AG04449 (cell line): ENCODE measurements around the gene SYNRG.
"Not testable (repeated sequence)": the region's sequence is repeated elsewhere in the genome, so short reads cannot be mapped to it uniquely, and the experiment has no call there.

Experiments
- CTCF ChIA-PET: fragments of 350-600 bp; formaldehyde crosslinking; extraction: SDS; loops from one replicate; lab custom pipeline; 2021; ENCODE audit warnings: antibody characterized with exemption; lab: Yijun Ruan, JAX
- POLR2A ChIA-PET: fragments of 400-600, 350-600 bp; formaldehyde crosslinking; extraction: SDS; loops from one replicate; lab custom pipeline; 2020; ENCODE audit warnings: antibody characterized with exemption, inconsistent platforms; lab: Yijun Ruan, JAX
- DNase-seq: peaks from one replicate; pipeline ENCODE4 v3.0.0-alpha.2; 2010; ENCODE audit warnings: low read depth, low spot score
- H3K4me3 ChIP-seq: 2 replicates; pipeline ENCODE4 v1.5.1; 2011; ENCODE audit warnings: low read depth, mild to moderate bottlenecking, control low read depth, low read length
- CTCF ChIP-seq: IDR thresholded peaks from one replicate; pipeline ENCODE4 v1.5.1; 2011; ENCODE audit warnings: mild to moderate bottlenecking, moderate library complexity, low read length, control low read depth, inconsistent platforms; ENCODE audit not compliant: insufficient read depth; ENCODE audit errors: missing control alignments

The SYNRG gene

GRCh38 chr17:37517881-37518280 lies 91.3 kb downstream of the SYNRG start:
- TF ChIP-seq CTCF = no peak
- ChIA-PET POLR2A (no interaction called here), CTCF (interaction anchor here (0.8 to 6.2 kb wide), 5 partner anchors 9 to 297 kb away, joined by 3 to 52 read pairs (median 4); no protein-coding TSS in a partner anchor)
- no peak overlapping the region for H3K4me3 ChIP-seq
- no peak for DNase-seq

- no peak for TF ChIP-seq CTCF
- POLR2A ChIA-PET = interaction anchor here (0.6 to 1.7 kb wide), 3 partner anchors 11 to 86 kb away, joined by 3 to 7 read pairs (median 3); no protein-coding TSS in a partner anchor
- CTCF ChIA-PET = interaction anchor here (0.7 to 6.2 kb wide), 4 partner anchors 10 to 142 kb away, joined by 4 to 52 read pairs (median 12); no protein-coding TSS in a partner anchor
- no peak for DNase-seq
- no peak overlapping the region for H3K4me3 ChIP-seq
These were observed 93.1 kb downstream of the SYNRG start for GRCh38 chr17:37516127-37516571.

- ChIA-PET CTCF (interaction anchor here (1.0 kb wide), 1 partner anchor 13 kb away, joined by 3 read pairs; no protein-coding TSS in a partner anchor), POLR2A (no interaction called here)
- no peak for TF ChIP-seq CTCF
- no peak overlapping the region for H3K4me3 ChIP-seq
- no peak for DNase-seq
These were observed 95.5 kb downstream of the SYNRG start for GRCh38 chr17:37513711-37514110.

DNA sequence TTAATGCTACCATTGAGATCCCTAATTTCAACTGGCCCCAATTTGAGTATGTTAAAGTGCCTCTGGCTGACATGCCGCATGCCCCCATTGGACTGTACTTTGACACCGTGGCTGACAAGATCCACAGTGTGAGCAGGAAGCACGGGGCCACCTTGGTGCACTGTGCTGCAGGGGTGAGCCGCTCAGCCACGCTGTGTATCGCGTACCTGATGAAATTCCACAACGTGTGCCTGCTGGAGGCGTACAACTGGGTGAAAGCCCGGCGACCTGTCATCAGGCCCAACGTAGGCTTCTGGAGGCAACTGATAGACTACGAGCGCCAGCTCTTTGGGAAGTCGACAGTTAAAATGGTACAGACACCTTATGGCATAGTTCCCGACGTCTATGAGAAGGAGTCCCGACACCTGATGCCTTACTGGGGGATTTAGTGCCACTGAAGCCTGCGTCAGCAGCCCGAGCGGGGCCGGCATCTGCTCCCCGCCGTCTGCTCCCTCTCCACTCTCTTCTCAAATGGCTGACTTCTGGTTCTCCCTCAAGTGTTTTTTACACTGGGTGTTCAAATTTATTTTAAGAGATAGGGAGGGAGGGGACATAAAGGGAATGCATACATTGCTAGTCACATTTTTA lies 96.7 kb downstream of the SYNRG start:
- ChIA-PET POLR2A (no interaction called here), CTCF (interaction anchor here (1.1 to 1.4 kb wide), 2 partner anchors 10 to 304 kb away, joined by 3 to 4 read pairs; no protein-coding TSS in a partner anchor)
- TF ChIP-seq CTCF = no peak
- H3K4me3 ChIP-seq = no peak overlapping the region
- DNase-seq = no peak

DNA sequence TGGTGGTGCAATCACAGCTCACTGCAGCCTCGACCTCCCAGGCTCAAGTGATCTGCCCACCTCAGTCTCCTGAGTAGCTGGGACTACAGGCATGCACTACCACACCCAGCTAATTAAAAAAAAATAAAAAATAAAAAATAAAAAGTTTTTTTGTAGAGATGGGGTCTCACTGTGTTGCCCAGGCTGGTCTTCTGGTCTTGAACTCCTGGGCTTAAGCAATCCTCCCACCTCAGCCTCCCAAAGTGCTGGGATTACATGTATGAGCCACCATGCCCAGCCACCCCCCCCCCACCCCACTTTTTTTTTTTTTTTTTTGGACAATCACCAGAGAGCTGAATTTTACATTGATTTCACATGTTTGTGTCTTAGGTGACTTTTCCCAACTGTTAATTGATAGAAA lies 97.6 kb downstream of the SYNRG start:
- DNase-seq, H3K4me3 ChIP-seq, POLR2A ChIA-PET: not testable (repeated sequence)
- CTCF ChIA-PET = interaction anchor here (1.4 kb wide), 2 partner anchors 16 to 305 kb away, joined by 3 read pairs; no protein-coding TSS in a partner anchor

GRCh38 chr17:37510056-37510455 lies 99.2 kb downstream of the SYNRG start:
- POLR2A ChIA-PET = no interaction called here
- DNase-seq = no peak
- CTCF ChIA-PET = interaction anchor here (1.1 kb wide), 2 partner anchors 135 to 137 kb away, joined by 3 to 4 read pairs; partner anchors contain the start of gene C17orf78
- TF ChIP-seq CTCF = no peak
- no peak overlapping the region for H3K4me3 ChIP-seq
